CD4-positive, alpha-beta T cell treated with Interleukin-17A for 1 hour (primary cell): ENCODE data around the gene FAM234A.
"Not testable (repeated sequence)": the region's sequence is repeated elsewhere in the genome, so short reads cannot be mapped to it uniquely, and the experiment has no call there.

Source experiments
- DNase-seq: peaks from one replicate; pipeline ENCODE4 v3.0.0-alpha.2; 2020

Gene FAM234A

DNA sequence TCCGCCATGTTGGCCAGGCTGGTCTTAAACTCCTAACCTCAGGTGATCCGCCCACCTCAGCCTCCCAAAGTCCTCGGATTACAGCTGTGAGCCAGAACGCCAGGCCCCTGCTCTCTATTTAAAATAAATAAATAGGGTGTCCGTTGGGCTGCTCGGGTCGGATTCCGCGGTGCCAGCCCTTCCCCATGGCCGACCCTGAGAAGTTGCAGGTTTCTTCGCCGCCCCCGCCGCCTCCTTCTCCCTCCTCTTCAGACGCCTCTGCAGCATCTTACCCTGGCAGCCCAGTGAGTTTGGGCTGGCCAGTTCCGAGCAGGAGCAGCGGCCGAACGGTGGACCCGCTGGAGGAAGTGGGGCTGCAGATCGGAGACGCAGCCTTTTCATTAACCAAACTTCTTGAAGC is 3.7 kb upstream of the FAM234A start:
- no peak for DNase-seq

DNA sequence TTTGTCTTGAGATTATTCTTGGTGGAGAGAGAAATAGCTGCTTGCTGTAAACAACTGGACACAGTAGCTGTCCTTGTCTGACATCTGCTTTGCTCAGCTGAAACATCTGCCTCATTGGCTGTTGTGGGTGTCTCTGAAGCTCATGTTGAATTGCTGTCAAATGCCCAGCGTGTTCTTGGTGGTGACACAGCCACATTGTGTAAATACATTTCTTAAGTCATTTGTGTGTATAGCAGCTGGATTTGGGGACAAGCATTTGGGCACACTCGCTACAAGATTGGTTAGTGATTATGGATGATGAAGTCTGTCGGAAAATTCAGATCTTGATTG is 5.3 kb downstream of the FAM234A start:
- no peak for DNase-seq

DNA sequence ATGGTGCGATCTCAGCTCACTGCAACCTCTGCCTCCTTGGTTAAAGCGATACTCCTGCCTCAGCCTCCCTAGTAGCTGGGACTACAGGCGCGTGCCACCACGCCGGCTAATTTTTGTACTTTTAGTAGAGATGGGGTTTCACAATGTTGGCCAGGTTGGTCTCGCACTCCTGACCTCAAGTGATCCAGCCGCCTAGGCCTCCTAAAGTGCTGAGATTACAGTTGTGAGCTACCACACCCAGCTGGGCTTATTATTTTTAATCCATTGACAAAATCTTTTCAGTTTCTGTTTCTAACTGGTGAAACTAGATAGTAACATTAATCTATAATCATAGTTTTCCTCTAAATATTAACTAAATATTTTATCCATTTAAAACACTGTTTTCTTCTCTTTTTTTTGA is 5.9 kb downstream of the FAM234A start:
- DNase-seq: no peak

DNA sequence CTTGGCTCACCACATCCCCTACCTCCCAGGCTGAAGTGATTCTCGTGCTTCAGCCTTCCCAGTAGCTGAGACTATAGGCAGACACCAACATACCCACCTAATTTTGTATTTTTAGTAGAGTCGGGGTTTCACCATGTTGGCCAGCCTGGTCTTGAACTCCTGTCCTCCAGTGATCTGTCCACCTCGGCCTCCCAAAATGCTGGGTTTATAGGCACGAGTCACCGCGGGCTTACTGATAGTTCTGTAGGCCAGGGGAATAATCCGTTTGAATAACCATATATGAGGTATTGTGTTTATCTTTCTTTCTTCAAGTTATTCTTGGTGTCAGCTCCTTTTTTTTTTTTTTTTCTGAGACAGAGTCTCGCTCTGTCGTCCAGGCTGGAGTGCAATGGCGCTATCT is 7.7 kb downstream of the FAM234A start:
- no peak for DNase-seq

DNA sequence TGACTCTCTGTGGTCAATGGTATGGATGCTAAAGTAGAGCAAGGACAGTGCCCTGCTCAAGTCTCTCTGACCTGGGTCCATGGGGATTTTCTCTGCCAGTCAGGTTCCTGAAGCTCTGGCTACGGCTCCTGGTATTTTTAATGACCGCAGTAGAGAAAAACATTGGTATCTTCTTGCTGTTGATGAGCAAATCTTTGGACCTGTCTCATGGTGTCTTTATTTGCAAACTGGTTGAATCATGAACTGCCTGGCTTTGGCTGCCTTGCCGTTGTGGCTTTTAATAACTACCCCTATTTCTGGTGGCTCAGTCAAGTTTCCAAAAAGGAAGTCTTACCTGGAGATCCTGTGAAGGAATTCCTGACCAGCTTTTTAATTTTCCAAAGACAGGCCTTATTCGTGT is 8.7 kb downstream of the FAM234A start:
- no peak for DNase-seq

DNA sequence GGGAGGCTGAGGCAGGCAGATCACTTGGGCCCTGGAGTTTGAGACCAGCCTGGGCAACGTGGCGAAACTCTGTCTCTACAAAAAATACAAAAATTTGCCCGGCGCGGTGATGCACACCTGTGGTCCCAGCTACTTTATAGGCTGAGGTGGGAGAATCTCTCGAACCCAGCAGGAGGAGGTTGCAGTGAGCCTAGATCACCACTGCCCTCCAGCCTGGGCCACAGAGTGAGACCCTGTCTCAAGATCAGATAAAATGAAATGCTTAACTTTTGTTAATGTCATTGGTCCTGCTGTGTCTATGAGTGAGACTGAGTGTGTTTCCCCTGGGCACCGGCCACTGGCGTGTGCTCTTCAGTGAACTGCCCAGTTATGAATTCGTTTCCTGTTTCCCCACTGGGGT is 10.5 kb downstream of the FAM234A start:
- no peak for DNase-seq

DNA sequence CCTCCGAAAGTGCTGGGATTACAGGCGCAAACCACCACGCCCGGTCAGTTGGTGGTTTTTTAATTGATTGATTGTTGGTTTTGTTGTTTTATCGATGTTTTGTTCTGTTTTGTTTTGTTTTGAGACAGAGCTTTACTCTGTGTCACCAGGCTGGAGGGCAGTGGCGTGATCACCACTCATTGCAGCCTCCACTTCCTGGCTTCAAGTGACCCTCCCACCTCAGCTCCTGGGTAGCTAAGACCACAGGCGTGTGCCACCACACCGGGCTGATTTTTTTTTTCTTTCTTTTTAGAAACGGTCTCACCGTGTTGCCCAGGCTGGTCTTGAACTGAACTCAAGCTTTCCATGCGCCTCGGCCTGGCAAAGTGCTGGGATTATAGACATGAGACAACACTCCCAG is 12.4 kb downstream of the FAM234A start:
- DNase-seq: no peak

DNA sequence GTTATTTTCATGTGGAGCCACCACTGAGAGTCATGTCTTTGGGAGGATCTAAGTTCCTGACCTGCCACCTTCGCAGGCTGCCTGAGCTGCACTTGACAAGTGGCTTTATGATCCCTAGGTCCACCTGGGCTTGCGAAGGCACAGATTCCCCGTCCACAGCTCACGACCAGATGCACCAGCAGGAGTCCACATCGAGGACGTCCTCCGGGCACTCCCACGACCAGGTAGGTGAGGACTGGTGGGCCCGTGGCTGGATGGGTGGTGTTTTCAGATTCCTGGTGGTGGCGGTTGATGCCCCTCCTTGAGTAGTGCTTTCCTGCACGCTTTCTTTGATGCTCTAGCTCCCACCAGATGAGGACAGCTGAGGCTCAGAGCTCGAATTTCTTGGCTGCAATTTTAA is 14.8 kb downstream of the FAM234A start:
- DNase-seq: no peak

DNA sequence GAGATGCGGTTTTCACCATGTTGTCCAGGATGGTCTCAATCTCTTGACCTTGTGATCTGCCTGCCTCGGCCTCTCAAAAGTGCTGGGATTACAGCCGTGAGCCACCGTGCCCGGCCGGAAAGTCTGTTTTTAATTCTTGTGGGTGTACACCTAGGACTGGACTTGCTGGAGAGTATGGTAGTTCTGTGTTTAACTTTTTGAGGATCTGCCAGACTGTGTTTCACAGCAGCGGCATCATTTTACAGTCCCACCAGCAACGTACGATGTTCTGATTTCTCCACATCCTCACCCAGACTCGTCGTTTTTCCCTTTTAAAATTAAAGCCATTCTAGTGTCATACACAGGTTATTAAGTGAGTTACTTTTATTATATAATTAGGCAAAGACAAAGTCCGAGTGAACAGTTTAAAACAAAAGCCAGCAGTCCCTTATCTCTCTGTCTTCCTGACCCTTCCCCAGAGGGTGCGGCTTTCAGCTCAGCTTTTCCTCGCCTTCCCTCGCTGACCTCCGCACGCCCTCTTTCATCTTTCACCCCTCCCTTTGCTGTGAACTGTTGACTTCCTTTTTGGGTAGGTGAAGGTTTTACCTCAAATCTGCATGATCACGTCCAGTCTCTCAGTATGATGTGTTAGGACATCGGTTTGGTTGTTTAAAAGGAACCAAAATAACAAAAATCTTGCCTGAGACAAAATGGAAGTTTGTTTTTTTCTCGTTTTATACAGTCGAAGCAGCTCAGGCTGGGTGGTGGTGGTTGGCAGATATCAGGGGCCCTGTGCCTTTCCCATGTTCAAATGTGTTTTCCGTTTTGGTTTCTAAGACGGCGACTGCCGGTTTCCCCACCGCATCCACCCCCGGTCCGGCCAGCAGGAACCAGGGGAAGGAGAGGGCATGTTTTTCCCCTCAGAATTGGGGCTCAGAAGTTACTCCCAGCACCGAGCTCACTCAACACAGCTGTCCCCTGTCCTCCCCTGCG is 18.0 kb downstream of the FAM234A start:
- DNase-seq: peak; percentile 41

DNA sequence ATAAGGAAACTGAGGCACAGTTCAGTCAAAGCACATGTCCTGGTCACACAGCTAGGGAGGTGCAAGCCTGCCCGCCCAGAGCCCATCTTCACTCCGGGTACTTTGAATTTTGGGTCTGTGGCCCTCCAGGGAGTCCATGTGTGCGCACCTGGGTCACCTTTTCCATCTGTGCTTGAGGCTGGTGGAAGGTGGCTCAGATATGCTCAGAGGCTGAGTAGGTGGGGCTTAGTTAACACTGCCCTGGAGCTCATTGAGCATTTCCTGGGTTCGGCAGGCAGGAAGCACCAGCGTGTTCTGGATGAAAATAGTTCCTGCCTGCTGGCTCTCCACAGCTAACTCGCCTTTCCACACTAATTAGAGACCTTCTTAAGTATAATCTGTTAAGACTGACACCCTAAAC is 19.2 kb downstream of the FAM234A start:
- peak; percentile 14 for DNase-seq

DNA sequence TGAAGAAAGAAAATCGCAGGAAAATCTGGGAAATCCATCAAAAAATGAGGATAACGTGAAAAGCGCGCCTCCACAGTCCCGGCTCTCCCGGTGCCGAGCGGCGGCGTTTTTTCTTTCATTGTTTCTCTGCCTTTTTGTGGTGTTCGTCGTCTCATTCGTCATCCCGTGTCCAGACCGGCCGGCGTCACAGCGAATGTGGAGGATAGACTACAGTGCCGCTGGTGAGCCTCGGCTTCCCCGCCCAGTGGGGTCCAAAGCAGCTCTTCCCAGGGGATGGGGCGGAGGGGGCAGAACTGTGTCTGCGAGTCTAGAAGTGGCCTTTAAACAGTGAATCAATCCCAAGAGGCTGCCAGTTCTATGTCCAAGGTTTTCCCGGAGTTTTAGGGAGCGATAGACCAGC is 19.8 kb downstream of the FAM234A start:
- no peak for DNase-seq

DNA sequence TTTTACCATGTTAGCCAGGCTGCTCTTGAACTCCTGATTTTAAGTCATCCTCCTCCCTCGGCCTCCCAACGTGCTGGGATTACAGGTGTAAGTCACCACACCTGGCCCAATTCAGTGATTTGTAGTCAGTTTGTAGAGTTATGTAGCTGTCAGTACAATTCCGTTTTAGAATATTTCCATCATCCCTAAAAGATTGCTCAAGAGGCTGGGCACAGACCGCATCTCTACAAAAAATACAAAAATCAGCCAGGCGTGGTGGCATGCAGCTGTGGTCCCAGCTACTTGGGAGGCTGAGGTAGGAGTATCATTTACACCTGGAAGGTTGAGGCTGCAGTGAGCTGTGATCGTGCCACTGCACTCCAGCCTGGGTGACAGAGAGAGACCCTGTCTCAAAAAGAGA is 20.6 kb downstream of the FAM234A start:
- no peak for DNase-seq

DNA sequence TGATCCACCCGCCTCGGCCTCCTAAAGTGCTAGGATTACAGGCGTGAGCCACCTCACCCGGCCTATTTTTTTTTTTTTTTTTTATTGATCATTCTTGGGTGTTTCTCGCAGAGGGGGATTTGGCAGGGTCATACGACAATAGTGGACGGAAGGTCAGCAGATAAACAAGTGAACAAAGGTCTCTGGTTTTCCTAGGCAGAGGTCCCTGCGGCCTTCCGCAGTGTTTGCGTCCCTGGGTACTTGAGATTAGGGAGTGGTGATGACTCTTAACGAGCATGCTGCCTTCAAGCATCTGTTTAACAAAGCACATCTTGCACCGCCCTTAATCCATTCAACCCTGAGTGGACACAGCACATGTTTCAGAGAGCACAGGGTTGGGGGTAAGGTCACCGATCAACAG is 23.5 kb downstream of the FAM234A start:
- not testable (repeated sequence) for DNase-seq

DNA sequence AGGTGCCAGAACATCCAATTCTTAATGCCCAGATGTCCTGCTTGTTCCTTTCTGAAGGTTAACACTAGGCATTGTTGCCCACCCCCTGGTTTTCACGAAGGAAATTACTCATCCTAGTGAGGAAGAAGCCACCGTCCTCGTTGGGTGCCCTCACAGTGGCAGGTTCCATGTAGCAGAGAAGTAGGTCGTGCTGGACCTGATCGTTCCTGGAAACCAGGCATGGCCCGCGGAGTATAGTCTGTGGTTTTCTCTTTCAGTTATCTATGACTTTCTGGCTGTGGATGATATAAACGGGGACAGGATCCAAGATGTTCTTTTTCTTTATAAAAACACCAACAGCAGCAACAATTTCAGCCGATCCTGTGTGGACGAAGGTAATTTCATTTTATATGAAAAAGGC is 24.6 kb downstream of the FAM234A start:
- DNase-seq: no peak

DNA sequence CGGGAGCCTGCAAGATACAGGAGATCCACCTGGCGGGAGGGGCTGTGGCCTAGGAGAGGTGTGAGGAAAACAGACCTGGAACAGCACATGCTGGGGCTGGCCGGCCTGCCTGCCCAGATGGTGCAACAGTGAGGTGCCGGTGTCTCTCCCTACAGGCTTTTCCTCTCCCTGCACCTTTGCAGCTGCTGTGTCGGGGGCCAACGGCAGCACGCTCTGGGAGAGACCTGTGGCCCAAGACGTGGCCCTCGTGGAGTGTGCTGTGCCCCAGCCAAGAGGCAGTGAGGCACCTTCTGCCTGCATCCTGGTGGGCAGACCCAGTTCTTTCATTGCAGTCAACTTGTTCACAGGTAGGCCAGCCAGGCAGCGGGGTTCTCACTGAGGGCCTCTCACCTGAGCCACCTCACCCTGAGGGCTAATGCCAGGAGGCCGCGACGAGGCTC is 25.2 kb downstream of the FAM234A start:
- no peak for DNase-seq

DNA sequence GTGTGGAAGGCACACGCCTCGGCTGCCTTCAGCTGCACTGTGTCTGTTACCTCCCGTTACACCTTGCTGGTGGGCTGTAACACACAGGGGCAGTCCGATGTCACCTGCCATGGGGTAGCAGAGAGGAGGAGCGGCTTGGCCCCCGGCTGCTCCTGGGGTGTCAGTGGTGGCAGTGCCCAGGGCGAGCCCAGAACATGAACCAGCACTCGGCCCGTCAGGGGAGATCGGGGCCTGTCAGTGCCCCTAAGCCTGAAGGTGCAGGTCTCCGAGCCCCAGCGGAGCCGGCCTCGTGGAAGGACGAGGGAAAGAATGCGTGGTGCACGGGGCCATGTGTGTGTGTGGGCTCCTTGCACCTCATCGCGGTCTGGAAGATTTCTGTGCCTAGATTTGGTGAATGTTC is 25.7 kb downstream of the FAM234A start:
- DNase-seq: no peak

DNA sequence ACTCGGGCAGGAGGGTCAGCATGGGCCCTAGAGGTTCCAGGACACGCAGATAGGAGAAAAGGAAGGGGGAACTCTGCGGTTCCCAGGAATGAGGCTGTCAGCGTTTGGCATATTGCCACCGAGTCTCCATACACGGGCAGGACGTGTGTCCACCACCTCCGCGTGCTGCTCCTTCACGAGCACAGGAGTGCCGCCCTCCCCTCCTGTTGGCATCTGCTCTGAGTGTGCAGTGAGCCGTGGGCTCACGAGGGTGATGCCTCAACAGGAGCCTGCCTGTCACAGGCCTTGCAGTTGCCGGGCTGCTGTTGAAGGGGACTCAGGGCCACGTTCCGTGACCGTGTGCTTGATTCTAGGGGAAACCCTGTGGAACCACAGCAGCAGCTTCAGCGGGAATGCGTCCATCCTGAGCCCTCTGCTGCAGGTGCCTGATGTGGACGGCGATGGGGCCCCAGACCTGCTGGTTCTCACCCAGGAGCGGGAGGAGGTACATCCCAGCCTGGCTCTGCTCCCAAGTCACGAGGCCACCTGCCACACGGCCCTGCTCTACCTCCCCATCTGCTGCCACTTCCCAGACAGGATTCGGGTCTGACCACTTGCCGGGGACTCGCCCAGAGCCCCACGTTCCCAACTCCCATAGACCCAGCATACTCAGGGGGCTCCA is 26.5 kb downstream of the FAM234A start:
- DNase-seq: no peak

DNA sequence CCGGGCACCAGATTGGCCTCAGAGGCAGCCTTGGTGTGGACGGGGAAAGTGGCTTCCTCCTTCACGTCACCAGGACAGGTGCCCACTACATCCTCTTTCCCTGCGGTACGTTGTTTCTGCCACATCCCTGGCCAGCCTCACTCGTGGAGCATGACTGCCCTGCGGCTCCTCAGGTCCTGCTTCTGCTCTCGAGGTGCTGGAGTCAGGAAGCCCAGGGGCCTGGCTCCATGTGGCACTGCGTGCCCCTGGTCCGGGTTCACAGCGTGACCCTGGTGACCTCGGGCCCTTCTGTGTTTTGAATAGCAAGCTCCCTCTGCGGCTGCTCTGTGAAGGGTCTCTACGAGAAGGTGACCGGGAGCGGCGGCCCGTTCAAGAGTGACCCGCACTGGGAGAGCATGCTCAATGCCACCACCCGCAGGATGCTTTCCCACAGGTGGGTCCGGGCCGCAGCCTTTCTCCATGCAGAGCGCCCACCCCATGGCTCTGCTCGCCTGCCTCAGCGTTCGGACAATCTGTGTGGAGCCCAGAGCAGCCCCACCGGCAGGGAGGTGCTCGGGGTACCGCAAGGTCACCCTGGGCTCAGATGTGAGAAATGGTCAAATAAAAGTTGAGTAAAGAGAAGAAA is 27.6 kb downstream of the FAM234A start:
- no peak for DNase-seq

DNA sequence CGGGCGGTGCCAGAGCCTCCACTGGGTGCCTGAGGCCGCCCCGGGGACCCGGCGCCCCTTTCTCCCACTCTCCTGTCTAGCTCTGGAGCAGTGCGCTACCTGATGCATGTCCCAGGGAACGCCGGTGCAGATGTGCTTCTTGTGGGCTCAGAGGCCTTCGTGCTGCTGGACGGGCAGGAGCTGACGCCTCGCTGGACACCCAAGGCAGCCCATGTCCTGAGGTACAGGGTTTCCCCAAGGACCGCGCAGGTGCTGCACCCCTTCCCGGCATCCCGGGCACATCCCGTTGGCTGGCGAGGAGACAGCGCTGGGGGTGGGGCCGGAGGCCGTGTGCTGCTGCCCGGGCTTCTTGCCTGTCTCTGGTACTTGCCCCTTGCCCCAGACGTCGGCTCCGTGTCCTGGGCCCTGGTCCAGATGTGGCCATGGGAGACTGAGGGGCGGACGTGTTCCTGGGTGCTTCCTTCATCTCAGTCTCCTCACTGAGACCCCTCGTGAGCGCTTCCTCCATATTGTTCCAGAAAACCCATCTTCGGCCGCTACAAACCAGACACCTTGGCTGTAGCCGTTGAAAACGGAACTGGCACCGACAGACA is 28.7 kb downstream of the FAM234A start:
- no peak for DNase-seq

DNA sequence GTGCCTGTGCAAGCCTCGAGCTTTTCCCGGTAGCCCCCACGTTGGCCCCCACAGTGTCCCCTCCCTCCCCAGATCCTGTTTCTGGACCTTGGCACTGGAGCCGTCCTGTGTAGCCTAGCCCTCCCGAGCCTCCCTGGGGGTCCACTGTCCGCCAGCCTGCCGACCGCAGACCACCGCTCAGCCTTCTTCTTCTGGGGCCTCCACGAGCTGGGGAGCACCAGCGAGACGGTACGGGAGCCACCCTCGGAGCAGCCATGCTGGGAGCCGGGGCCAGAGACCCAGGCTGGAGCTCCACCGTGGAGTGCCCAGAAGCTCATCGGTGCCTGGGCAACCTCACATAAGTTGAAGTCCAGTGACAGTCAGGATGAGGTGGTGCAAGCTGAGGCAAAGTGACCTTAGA is 29.3 kb downstream of the FAM234A start:
- no peak for DNase-seq

DNA sequence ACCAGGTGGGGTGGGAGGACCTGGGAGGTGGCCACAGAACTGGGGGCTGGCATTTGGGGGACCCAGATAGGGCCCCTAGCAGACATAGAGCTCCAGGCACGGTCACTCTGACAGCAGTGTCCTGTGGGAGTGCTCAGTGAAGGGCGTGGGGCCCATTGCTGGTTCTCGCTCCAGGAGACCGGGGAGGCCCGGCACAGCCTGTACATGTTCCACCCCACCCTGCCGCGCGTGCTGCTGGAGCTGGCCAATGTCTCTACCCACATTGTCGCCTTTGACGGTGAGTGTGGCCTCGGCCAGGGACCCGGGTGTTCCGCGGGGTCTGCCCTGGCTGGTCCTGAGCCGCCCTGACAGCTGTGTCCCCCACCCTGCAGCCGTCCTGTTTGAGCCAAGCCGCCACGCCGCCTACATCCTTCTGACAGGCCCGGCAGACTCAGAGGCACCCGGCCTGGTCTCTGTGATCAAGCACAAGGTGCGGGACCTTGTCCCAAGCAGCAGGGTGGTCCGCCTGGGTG is 29.9 kb downstream of the FAM234A start:
- no peak for DNase-seq

DNA sequence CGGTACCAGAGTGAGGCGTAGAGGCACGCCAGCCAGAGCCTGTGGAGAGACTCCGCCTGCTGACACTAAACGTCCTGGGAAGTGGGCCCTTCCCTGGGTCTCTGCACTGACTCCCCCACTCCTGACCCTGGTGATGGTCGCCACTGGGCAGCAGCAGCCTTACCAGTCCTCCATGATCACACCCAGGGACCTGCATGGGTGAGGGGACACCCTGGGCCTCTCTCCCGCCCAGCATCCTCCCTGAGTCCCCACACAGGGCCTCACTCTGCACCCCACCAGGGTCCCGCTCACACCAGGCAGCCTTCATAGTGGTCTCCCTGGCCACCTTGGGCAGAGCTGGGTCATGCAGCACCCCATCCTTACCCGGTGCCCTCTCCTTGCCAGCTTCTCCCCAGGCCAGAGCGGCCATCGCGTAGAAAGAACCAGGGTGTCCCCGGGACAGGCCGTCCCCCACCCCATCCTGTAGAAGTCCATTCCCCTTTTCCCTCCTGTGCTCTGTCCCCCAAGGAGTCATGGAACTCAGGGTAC is 30.4 kb downstream of the FAM234A start:
- DNase-seq: no peak

DNA sequence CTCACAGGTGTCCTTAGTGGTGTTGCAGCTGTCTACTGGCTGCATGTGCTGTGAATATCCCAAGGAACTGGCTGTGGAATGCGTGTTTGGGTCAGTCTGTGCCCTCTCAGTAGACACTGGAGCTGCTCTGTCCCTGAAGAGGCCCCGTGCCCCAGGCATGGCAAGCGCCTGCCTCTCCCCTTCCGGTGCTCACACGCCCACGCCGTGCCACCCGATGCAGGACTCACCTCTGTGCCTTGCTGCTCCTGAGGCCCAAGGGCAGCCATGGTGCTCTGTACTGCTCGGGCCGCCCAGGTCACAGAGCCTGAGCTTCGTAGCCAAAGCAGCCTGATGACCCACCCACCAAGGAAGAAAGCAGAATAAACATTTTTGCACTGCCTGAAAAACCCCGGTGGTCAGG is 31.1 kb downstream of the FAM234A start:
- DNase-seq: no peak
